NCI-H2107 (cell line): Measurements from ENCODE around the gene TCF4.

ENCODE experiments used
- DNase-seq: peaks from one replicate; lab custom pipeline; 2025; lab: John Stamatoyannopoulos, UW

Gene TCF4

DNA sequence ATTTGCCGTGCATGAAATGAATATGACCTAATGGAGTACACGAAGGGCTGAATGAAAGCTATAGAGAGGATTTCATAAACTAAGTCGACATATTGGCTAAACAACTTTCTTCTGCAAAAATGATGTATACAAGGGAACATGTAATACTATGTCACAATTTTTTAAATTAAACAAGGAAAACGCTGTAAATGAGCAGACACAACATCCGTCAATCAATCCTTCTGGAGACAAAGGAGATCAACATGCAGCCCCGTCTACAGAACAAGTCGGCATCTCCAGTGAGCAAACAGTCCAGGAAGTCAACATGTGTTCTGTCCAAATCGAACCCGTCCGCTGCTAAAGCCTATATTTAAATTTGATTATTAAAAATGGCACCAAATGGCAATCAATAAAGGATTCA is 180.8 kb downstream of the TCF4 start:
- no peak for DNase-seq

DNA sequence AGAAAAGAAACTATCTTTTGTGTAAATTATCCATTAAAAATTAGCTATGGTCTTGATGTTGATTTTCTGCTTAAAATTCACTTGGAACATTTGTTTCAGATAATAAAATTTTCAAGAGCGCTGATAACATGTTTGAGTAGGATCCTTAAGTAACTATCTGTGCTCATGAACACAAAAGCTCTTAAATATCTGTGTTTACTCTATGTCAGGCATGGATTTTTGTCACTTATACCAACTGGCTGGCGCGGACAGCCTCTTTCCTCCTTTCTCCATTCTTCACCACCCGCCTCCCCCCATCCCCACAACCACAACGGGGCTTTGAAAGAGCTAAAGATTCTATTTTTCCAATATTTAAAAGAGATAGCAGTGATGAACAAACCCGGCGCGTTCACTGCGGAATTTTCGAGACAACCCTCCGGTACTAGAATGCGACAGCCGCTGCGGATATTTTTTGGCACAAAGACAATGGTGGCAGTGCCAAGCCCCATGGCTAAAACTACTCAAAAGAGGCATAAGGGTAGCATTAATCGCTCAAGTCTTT is 181.5 kb downstream of the TCF4 start:
- no peak for DNase-seq

DNA sequence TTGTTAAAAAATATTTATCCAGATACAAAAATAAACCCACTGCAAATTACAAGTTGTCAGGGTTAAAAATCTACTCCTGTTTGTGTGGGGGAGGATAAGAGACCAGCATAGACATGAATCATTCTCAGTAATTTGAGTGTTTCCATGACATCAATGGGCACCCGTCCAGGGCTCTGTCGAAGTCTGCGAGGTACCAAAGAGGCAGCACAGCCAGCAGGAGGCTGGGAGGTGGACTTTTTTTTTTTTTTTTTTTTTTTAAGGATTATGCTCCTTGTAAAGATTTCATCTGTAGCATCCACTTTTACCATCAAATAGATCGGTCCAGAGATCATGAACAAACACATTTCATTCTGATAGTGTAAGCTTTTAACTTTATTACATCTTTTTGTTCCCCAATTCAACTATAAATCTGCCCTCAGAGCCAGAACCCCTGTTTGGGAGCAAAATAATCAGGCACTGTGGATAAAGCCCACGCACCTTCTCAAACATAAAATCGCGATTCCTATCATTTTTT is 182.0 kb downstream of the TCF4 start:
- DNase-seq = peak; percentile 75

DNA sequence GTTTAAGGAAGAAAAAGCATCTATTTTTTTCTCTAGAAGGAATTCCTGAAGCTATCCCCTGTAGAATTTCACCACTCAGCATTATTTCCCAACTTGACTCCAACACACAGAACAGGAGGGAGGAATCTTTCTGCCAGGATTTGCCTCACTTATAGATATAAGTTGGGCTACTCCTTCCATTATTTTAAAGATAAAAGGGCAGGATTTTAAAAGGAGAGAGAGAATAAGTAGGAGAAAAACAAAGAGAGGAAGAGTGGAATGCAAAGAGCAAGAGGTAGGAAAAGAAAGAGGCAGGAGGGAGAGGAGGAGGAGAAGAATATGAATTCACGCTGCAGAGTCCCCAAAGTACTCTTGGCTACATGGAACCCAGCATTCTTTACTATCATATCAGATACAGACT is 182.5 kb downstream of the TCF4 start:
- no peak for DNase-seq

DNA sequence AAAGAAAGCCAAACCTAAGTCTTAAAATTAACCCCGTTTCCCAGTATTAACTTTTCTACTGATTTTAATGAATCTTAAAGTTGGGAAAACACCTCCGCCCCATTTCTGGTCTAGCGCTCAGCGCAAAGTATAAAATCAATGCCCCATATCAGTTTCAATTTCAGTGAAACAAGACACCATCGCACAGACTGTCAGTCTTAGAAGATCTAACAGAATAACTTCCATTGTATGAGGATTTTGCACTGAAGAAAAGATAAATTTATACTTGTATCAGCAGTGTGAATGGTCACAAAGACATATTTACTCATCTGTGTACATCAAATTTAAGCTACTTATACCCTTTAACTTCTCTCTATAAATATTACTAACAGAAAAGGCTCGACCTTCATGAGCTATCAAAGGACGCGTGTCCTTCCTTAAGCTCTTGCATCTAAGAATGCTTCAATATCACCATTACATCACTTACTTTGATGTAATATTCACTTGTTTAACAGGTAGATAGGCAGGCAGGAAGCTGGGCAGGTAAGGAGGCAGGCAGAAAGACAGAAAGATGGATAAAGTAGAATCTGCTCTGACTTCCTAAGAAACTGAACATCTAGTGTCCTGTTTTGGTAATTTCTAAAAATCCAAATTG is 183.0 kb downstream of the TCF4 start:
- no peak for DNase-seq

DNA sequence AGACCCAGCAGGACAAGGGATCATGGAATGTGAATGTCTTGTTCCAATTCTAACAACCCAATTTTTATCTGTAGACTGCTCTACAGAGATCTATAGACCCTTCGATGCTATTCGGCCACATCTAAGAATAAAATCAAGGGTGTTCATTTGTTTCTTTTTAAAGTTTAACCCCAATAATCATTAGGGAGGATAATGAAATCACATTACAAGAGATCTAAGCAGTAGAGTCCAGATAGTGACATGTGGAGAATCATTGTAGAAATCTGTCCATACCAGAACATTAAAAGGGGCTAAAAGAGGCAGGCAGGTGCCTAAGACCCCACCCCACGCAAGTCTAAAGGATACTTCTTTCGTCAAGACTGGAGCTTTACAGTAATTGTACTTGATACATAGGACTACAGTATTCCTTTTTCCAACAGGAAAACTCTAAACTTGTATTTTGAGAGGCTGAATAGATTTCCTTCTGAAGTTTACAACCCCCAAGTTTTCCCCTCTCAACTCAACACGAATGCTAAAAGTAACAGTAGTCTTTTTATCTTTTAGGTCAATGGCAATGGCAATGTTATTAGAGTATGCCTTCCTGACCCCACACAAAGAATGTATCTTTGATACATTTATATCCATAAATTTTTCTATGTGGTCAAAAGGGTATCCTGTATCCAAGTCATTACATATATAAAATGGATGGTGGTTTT is 183.7 kb downstream of the TCF4 start:
- no peak for DNase-seq

DNA sequence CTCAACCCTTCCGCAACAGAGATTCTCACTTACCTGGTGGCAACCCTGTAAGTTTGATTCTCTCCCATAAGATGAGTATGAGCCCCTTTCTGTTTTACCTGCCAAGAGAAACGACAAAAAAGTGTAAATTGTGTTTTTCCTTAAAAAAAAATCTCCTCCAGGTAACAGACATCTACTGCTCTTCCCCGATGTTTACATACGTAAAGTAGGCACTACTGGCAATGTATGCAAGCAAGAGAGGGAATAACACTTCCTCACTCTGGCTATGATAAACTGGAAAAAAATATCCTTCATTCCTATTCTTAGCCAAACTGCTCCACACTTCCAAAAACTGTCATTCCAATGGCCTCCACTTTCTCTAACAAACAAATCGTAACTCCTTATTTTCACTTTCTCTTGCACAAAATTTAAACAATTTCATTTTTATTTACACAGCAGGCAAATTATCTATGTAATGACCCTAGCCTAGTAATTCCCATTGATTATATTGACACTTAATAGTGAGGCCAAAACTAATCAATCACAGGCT is 184.5 kb downstream of the TCF4 start:
- no peak for DNase-seq

DNA sequence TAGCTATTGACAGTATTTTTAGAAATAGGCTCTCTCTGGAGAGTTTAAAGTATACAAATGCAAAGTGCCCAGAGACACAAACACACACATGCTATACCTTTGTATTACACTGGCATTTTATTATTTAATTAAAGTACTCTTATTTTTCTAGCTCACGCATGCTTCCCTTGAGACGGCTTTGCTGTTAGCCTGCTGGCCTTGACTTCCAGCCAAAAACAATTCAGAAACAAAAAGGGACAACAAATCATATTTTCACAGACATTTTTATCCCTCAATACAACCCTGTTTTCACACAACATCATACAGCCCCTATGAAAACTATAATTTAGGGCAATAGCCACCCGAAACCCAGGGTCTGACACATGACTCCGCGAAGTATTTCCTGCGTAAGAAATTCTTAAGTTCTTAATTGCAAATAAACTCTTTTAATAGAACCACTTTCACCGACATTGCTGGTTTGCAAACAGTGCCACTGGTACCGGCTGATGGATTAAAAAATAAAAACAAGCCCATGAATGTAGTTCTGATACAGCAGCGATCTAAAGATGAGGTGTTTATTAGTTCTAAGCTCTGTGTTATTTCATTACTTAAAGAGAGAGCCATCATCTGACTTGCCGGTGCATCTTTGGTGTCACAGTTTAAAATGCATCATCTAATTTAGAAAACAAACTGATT is 185.1 kb downstream of the TCF4 start:
- no peak for DNase-seq

DNA sequence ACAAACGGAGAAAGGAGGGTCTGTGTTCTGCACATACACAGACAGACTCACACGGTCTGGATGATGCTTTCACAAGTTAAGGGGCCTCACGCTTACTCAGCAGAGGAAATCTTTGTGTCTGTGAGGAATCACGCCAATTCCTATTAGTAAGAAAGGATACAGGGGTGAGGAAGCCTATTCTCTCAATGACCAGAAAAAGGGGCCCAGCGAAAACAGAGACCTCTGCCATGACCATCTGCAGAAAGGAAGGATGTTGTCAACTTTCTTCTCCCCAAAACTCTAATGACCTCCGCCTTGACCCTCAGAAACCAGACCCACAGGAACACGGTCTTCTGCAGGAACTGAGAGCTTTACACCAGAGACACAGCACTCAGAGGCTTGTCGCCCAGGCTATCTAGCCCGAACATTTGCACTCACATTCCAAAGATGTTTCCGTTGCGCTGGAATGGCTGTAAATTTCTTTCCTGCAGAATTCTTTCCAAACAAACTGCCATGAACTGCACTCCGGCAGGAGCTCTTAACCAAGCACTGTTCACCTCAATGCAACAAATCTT is 186.3 kb downstream of the TCF4 start:
- no peak for DNase-seq

DNA sequence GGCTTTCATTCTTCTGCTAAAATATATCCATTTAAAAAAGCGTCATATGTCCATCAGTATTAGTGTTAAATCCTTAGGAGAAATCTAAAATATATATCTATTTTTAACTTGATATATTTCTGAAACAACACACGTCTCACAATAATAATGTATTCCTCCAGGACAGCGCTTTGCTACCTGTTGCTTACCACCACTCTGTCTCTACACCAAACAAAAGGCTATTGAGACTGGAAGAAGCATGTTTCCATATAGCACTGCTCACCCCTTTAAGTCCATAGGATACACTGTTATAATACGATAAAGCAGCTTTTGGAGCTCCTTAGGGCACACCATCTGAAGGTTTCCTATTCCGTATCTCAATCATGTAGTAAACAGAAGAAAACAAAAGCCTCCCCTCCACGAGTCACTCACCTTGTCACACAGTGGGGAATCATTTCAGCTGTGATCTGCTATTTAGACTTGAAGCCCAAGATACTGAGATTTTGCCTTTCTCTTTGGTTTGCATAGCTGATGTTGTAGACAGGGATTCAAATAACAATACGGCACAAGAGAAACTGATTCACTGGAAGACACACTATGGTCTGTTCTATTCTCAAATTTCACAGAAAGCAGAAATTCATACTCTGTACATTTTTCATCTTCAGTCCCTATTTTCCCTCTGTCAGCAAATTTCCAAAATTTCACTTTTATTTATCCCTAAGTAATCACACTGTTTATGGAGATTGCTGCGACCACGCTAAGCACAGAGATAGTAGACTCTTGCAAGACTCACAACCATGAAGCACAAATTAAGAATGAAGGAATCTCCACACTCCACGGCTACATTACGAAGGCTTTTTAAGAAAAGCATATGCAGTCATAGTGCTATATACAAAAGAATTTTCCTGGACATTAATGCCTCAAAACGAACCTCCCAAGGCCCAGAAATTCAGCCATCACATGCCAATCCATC is 187.1 kb downstream of the TCF4 start:
- DNase-seq = no peak

DNA sequence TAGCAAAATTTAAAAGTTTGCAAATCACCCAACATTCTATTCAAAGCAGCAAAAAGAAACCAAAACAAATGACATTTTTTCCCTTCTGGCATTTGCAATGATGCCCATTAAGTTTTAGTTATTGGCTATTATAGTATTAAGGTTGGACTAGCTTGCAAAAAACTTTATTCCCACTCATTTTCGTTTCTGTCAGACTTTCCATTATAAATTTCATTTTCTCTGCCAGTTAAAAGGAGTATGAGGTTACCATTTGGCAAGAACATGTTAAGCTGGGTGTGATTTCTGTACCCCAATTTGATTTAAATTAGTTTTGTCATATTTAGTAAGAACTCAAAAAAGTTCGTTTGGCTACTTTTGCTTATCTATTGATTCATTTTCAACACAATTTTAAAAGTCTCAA is 187.9 kb downstream of the TCF4 start:
- no peak for DNase-seq

DNA sequence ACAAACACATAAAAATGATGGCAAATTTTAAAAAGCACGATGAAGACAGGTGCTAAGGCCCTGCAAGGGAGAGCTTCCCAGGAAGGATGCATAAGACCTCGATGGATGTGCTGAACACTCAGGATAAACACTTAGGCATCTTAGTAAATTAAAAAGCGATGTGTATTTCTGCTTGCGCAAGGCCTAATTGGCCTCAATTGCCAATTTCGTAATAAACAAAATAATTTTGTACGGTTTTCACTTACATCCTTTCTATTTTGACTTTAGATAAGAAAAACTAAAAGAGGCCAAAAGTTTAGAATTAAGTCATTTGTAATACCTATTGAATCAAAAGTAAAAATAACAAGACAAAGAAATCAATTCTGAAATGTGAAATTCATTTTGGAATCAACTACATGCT is 189.1 kb downstream of the TCF4 start:
- no peak for DNase-seq

DNA sequence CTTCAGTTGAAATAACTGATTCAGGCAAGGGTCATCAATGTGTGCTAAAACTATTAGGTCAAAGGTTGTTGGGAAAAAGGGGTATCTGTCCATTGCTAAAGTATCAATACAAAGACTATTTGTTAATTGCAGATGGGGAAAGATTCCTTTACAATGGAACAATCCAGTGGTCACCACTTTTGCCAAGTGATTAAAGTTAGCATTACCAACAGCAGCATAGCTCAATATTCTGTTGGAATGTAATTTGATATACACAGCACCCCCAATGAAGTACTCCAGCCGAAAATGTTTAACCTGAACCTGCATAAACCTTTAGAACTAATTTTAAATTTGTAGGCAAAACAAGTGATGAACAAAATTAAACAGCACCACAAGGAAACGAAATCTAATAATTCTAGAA is 191.0 kb downstream of the TCF4 start:
- no peak for DNase-seq

DNA sequence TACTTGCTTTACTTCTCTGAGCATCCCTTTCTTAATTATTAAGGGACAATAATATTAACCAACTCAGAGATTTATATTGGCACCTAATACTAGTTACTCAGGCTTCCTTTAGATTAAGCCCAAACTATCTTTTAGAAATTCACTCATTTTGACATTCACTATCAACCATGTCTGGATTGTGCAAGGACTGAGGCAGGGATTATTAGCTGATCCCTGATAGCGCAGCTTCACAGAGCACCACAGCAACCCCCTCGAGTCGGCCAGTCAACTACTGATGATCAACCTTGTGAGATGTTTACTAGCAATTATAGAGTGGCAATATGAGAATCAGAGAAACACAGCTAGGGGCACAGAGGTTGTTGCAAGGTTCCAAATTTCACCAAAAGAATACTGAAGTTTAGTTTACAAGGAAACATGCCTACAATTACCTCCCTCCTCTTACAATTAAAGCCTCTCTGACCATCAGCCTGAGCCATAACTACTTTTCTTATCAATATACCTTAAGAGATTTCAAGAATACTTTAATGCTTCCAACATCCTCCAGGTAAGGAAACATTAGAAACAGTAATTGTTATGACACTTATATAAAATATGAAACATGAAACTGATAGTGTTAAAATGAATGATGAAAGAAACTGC is 191.6 kb downstream of the TCF4 start:
- no peak for DNase-seq

DNA sequence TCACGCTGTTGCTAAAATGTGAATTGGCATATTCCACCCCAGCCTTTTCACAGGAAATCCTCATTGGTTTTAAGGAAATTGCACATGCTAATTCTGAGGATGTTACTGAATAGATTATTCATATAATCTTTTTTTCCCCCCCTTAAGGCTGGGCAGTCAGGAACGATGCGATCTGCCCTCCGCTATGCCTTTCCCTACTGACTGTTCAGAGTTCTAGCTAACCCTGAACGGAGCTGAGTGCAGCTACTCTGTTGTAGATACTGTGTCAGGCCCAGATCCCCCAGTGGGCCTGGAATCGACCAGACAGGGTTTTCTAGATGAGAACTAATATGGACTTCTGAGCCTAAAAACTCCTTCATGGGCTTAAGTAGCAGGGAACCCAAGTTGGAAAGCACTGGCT is 192.2 kb downstream of the TCF4 start:
- no peak for DNase-seq

DNA sequence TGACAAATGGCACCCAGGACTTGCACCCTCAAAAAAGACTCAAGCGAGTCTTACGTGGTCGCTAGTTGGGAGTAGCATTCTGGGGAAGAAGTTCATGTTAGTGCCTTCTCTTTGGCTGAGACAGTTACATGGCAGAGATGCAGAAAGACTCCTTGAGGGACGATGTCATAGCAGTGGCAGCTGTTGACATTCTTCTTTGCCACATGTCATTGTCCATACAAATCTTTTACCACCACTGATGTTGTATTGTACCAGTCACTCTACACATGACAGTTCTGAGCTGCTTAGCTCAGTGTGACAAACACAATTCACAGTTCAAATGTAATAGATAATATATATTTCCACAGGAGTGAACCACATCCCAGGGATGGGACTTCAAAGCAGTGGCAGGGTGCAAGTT is 197.1 kb downstream of the TCF4 start:
- DNase-seq = no peak

DNA sequence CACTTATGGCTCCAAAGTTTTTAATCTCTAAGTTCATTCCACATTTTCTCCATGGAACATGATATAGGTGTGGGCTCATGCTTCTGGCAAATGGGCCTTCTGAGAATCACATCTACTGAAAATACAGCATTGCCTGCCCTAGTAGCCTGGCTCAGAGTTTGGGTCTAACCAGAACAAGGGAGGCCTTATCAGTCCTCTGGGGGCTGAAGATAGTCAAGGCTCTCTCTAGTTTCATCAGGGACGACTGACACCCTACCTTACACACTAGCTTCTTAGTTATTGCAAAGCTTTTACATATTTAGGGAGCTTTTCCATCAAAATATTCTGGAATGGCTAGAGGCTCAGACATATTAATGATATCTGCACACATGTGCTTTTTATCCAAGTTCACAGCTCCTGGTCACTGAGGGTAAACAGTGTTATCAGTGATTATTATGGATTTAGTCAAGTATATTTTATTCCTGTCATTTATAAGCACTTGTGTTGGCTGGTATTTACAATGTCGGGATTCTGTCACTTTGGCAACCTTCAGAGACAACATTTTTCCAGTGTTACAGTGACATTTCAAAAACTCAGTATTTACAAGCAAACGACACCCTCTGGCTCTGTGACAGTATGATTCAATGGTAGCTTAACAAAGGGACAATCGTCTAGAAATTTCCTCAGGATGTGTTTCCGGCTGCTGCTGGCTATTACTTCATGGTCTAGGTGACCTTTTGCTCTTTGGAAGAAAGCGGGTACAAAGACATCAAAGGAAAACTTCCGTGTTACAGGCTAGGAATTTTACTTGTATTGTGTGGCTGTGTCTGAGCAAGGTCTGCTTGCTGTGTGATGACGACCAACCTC is 200.6 kb downstream of the TCF4 start:
- DNase-seq = no peak

DNA sequence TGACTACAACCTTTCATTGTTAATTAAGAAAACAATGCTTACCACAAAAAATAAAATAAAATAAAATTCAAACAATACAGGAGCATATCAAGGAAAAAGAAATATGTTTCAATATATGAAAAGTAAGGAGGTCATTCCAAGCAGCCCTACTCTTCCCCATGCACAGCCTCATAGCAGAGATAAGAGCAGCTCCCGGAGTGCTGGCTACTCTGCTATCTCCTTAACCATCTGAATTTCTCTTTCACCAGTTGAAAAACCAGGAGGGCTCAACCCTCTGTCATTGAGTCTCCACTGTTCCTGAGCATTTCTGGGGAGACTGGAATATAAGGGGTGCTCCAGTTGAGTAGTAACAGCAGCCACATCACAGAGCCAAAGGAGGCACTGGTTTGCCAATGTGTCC is 201.4 kb downstream of the TCF4 start:
- no peak for DNase-seq

DNA sequence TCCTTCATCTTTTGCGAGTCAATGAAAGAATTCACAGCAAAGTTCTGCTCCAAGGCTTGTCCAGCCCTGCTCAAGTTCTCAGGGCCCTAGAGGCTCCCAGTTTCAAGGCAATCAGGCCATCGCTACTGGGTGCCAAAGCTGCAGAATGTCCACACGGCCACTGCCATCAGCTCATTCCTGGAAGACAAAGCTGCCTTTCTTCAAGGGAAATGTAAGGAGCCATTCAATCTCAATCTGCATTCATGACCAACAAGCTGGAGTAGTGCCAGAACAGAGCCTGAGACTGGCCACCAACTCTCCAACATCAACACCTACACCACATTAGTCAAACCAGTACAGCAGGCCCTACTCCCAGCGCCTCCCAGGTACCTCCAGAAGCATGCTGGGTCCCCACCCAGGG is 202.2 kb downstream of the TCF4 start:
- DNase-seq = no peak
